IPS DF 6.9 (cell line): ENCODE measurements around the gene SPIRE1.

ENCODE experiments used
- DNase-seq: peaks from one replicate; pipeline ENCODE4 v3.0.0-alpha.2; 2013; ENCODE audit warnings: low read depth, low spot score
- H3K27ac ChIP-seq: one replicate; pipeline ENCODE4 v1.5.1; 2013; ENCODE audit warnings: low read length, control low read depth
- H3K27me3 ChIP-seq: 2 replicates; pipeline ENCODE4 v1.6.1; 2013; ENCODE audit warnings: mild to moderate bottlenecking, low read length; ENCODE audit not compliant: control insufficient read depth, insufficient read depth
- H3K36me3 ChIP-seq: 2 replicates; pipeline ENCODE4 v1.6.1; 2013; ENCODE audit warnings: low read length; ENCODE audit not compliant: control insufficient read depth, insufficient read depth
- H3K4me1 ChIP-seq: 2 replicates; pipeline ENCODE4 v1.6.1; 2013; ENCODE audit warnings: low read length; ENCODE audit not compliant: control insufficient read depth, insufficient read depth
- H3K4me3 ChIP-seq: 2 replicates; pipeline ENCODE4 v1.5.1; 2013; ENCODE audit warnings: mild to moderate bottlenecking, low read length
- H3K9me3 ChIP-seq: 2 replicates; pipeline ENCODE4 v1.6.1; 2013; ENCODE audit warnings: low read length, inconsistent platforms; ENCODE audit not compliant: control insufficient read depth, insufficient read depth
- WGBS: extraction: QIAGEN DNeasy Blood & Tissue Kit; methylation state at CpG from one replicate; pipeline ENCODE4 v1.1.7; 2013; ENCODE audit warnings: mixed read lengths, missing lambda C conversion rate; ENCODE audit not compliant: insufficient read length, insufficient coverage; 5-methylcytosine and 5-hydroxymethylcytosine counted together

SPIRE1 gene

DNA sequence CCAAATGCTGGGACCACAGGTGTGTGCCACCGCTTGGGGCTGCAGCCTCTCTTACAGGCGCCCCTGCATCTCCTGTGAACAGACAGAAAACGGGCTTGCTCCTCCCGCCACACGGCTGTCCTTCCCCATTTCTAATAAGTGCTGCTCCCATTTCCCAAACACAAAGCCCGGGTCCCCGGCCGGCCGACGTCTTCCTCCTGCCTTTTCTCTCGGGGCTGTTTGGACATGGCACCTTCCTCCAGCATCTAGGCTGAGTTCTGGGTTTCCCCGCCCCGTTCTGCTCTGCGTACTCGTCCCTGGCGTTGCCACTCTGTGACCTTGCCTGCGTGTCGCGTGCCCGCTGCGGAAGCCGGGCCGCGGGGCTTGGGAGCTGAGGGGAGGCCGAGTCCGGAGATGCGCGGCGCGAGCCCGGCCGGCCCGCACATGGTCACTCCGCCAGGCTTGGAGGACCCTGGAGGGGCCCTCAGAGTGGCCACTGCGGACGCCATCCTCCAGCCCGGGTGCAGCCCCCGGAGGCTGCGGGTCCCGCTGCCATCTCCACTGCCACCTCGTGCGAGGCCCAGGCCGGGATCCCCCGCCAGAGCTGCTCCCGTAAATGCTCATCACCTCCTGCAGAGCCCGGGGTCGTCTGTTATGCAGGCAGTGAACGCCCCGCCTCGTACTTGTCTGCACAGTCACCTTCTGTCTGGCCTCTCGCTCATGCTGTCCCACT is 223.9 kb downstream of the SPIRE1 start:
- H3K9me3 ChIP-seq, result no peaks in the 10 kb centered on the region
- DNase-seq, result no peak
- H3K27me3 ChIP-seq, result no peaks in the 10 kb centered on the region
- H3K4me1 ChIP-seq, result no peaks in the 10 kb centered on the region
- H3K27ac ChIP-seq, result no peak overlapping the region
- H3K36me3 ChIP-seq, result peaks cover 27% of the 10 kb centered on the region
- no peak overlapping the region for H3K4me3 ChIP-seq
- no CpG with 5 or more reads among the region's 51 CpGs for WGBS

DNA sequence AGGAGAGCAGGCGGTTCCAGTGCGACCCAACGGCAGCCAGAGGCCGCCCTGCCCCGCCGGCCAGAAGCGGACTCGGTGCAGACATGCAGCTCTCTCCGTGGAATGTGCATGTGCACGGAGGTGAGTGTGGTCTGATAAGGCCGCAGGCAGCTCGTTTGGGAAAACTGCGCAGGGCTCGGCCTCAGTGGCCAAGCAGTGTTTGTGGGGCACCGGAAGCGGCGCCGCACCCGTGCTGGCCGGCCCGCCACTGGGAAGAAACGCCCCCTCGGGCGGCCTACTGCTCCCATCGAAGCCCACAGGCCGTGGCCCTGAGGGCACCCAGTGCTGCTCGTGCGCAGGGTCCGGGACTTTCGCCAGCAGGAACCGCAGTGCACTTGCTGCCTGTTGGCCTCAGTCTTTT is 225.0 kb downstream of the SPIRE1 start:
- no CpG with 5 or more reads among the region's 31 CpGs for WGBS

DNA sequence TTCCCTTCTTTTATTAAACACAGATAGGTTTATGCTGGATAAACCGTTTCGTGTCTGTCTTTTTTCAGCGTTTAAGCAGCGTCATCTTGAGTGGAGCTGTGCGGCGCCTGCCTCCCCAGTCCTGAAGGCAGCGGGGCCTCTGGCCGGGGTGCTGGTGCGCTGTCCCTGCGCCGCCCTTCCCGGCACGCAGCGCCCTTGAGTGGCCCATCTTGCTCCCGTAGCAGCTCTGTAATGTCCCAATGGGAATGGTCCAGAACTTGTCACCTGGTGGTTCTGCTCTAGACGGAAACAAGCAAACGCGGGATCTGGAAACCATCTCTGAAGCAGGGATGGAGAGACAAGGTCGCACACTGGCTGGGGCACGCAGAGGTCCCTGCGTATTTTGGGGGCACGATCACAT is 225.7 kb downstream of the SPIRE1 start:
- H3K4me1 ChIP-seq, result no peaks in the 10 kb centered on the region
- H3K9me3 ChIP-seq, result 0 out of 2 replicates have a peak, but pooled peaks cover 1% of the 10 kb centered on the region
- no peak overlapping the region for H3K4me3 ChIP-seq
- no peak for DNase-seq
- H3K36me3 ChIP-seq, result peaks cover 36% of the 10 kb centered on the region
- WGBS, result no CpG with 5 or more reads among the region's 22 CpGs
- no peaks in the 10 kb centered on the region for H3K27me3 ChIP-seq
- H3K27ac ChIP-seq, result no peak overlapping the region

More for the DNA sequence above, 225.0 kb downstream of the SPIRE1 start:
- no peak for DNase-seq
- Histone ChIP-seq H3K4me3 (no peak overlapping the region), H3K9me3 (no peaks in the 10 kb centered on the region), H3K4me1 (no peaks in the 10 kb centered on the region), H3K36me3 (peaks cover 30% of the 10 kb centered on the region), H3K27me3 (no peaks in the 10 kb centered on the region), H3K27ac (no peak overlapping the region)

DNA sequence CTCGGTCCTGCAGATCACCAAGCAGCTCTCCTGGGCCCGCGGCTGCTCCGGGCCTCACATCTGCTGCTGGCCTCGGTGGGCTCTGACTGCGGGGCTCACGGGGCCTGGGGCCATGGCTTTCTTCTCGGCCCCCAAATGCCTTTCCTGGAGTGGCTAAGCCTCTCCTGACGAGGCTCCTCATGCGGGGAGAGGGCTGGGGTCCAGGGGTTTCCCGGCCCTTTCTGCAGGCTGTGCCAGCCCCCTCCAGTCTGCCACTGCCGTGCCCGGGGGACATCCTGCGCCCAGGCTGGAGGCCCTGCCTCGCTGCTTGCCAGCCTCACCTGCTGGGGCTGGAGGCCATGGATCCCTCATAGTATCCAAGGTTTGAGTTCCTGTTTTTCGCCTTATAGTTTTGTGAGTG is 226.3 kb downstream of the SPIRE1 start:
- H3K27me3 ChIP-seq, result no peaks in the 10 kb centered on the region
- peaks cover 3% of the 10 kb centered on the region; the same call in 1 of the 2 replicates for H3K9me3 ChIP-seq
- DNase-seq, result no peak
- H3K27ac ChIP-seq, result no peak overlapping the region
- H3K4me3 ChIP-seq, result no peak overlapping the region
- WGBS, result no CpG with 5 or more reads among the region's 16 CpGs
- H3K36me3 ChIP-seq, result peaks cover 42% of the 10 kb centered on the region
- no peaks in the 10 kb centered on the region for H3K4me1 ChIP-seq

DNA sequence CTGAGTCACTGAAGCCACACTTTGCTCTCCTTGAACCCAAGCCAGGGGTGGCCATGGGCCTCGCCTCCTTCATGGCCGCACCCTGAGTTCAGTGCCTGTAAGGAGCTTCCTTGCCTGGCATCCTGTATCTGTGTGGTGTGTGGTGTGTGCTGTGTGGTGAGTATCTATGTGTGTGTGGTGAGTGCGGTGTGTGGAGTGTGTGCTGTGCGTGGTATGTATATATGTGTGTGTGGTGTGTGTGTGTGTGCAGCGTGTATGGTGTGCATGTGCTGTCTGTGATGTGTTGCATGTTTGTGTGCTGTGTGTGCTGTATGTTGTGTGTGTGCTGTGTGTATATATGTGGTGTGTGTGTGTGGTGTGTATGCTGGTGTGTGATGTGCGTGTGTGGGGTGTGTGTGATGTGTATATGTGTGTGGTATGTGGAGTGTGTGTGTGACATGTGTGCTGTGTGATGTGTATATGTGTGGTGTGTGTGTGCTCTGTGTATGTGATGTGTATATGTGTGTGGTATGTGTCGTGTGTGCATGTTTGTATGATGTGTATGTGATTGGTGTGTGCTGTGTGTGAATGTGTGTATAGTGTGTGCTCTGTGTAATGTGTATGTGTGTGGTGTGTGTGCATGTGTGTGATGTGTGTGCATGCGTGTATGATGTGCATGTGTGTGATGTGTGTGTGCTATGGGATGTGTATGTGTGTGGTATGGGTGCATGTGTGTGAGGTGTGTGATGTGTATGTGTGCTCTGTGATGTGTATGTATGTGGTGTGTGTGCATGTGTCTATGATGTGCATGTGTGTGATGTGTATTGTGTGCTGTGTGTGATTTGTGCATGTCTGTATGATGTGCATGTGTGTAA is 227.5 kb downstream of the SPIRE1 start:
- H3K36me3 ChIP-seq, result peaks cover 42% of the 10 kb centered on the region
- no peak overlapping the region for H3K27ac ChIP-seq
- no peaks in the 10 kb centered on the region for H3K4me1 ChIP-seq
- 100% methylated on average over 3 of the region's 8 CpGs for WGBS
- H3K4me3 ChIP-seq, result no peak overlapping the region
- H3K27me3 ChIP-seq, result no peaks in the 10 kb centered on the region
- no peak for DNase-seq
- H3K9me3 ChIP-seq, result peaks cover 3% of the 10 kb centered on the region; the same call in 1 of the 2 replicates

DNA sequence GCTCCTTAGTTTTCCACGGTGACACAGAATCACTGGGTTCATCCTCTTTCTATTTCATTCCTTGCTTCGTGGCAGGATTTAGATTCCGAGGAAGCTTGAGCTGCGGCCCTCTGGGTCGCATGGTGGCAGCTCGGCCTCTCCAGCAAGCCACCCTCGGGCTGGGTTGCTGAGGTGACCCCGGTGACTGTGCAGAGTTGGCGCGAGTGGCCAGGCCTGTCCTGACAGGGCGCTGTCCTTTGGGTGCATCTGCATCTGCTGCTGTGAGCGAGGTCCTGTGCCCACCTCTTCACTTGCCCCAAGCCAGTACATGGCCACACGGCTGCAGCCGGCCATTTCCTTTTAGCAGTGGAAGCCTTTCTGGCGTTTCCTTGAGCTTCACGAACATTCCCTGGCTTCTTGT is 228.4 kb downstream of the SPIRE1 start:
- Histone ChIP-seq H3K4me1 (no peaks in the 10 kb centered on the region), H3K27me3 (no peaks in the 10 kb centered on the region), H3K36me3 (peaks cover 42% of the 10 kb centered on the region), H3K4me3 (no peak overlapping the region), H3K27ac (no peak overlapping the region), H3K9me3 (peaks cover 3% of the 10 kb centered on the region; the same call in 1 of the 2 replicates)
- no peak for DNase-seq
- no CpG with 5 or more reads among the region's 16 CpGs for WGBS

DNA sequence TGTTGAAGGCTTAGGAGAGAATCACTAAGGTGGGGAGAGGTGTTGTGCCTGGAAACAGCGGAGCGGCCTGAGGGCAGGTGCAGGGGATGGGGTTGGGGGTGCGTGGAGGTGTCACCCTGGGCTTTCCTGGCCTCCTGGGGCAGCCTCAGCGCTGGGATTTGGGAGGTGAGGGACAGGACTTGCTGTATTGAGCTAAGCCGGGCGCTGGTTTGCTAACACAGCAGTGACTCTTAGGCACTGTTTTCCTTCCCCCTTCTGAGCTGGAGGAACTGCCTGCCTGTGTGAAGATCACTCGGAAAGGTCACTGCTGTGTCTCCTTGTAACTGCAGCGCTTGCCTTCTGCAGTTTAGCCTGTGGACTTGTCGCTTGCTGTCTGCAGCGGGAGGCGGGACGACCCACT is 229.0 kb downstream of the SPIRE1 start:
- WGBS, result no CpG with 5 or more reads among the region's 12 CpGs
- H3K4me1 ChIP-seq, result no peaks in the 10 kb centered on the region
- H3K4me3 ChIP-seq, result no peak overlapping the region
- DNase-seq, result no peak
- peaks cover 42% of the 10 kb centered on the region for H3K36me3 ChIP-seq
- H3K27ac ChIP-seq, result no peak overlapping the region
- H3K27me3 ChIP-seq, result no peaks in the 10 kb centered on the region
- peaks cover 3% of the 10 kb centered on the region; the same call in 1 of the 2 replicates for H3K9me3 ChIP-seq

DNA sequence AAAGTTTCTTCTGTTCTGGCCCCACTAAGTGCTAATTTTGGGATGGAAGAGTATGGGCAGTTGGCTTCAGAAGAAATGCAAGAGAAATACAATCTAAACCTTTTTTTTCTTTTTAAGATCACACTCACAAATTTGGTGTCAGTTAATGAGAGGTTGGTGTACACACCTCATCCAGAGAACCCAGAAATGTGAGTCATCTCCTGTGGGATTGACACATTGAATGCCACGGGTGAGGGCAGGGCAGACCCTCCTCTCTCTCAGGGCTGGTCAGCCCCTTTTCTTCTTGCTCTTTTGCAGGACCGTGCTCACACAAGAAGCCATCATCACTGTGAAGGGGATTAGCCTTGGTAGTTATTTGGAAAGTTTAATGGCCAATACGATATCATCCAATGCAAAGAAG is 231.0 kb downstream of the SPIRE1 start:
- DNase-seq, result no peak
- no peak overlapping the region for H3K4me3 ChIP-seq
- no peaks in the 10 kb centered on the region for H3K4me1 ChIP-seq
- WGBS, result no CpG with 5 or more reads among the region's 3 CpGs
- H3K9me3 ChIP-seq, result peaks cover 3% of the 10 kb centered on the region; the same call in 1 of the 2 replicates
- no peak overlapping the region for H3K27ac ChIP-seq
- peaks cover 42% of the 10 kb centered on the region for H3K36me3 ChIP-seq
- H3K27me3 ChIP-seq, result no peaks in the 10 kb centered on the region

DNA sequence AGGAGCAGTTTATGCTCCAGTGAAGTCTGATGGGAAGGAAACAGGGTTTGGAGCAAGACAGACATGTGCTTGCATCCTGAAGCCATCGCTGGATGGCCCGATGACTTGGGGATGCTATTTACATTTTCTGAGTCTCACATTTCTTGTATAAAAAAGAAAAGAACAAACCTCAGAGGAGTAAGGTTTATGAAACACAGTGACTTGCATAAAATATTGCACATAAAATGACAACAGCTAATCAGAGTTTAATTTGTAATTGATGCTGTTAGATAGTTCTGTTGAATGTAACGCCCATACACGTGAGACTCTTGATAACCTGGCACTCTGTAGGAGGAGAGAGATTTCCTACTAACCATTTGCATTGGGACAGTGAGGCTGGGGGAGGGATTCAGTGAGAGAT is 233.7 kb downstream of the SPIRE1 start:
- no peaks in the 10 kb centered on the region for H3K27me3 ChIP-seq
- no peak overlapping the region for H3K4me3 ChIP-seq
- H3K4me1 ChIP-seq, result no peaks in the 10 kb centered on the region
- H3K27ac ChIP-seq, result no peak overlapping the region
- WGBS, result no CpG with 5 or more reads among the region's 4 CpGs
- no peak for DNase-seq
- peaks cover 21% of the 10 kb centered on the region for H3K36me3 ChIP-seq
- peaks cover 3% of the 10 kb centered on the region; the same call in 1 of the 2 replicates for H3K9me3 ChIP-seq

DNA sequence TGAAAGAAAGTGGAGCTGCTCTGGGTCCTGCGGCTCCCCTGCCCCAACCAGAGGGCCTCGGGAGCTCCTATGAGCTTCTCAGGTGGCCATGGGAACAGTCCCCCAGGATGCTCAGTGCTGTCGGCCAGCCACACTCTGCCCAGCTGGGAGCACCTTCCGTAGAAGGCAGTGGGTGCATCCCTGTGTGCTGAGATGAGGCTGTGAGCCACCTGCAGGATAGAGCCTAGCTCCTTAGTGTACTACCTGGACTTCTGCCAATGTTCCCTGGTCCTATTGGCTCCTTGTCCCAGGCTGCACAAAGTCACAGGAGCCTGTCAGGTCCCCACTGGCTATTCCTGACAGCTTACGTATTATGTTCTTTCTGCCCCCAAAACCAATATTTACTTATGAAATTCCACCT is 234.1 kb downstream of the SPIRE1 start:
- no CpG with 5 or more reads among the region's 5 CpGs for WGBS
- Histone ChIP-seq H3K4me3 (no peak overlapping the region), H3K36me3 (peaks cover 17% of the 10 kb centered on the region), H3K27me3 (no peaks in the 10 kb centered on the region), H3K4me1 (no peaks in the 10 kb centered on the region), H3K27ac (no peak overlapping the region), H3K9me3 (peaks cover 3% of the 10 kb centered on the region; the same call in 1 of the 2 replicates)
- no peak for DNase-seq
